Measurements from ENCODE around the gene GPR85.
A peak's percentile ranks its signal among the peaks of the same experiment; 100 is the strongest.
"Not testable (repeated sequence)": the region's sequence is repeated elsewhere in the genome, so short reads cannot be mapped to it uniquely, and the experiment has no call there.

Gene GPR85

GRCh38 chr7:113086431-113086888 is at the start of gene GPR85:
GPR85 (minus strand) TSS chr7:113086827; CDS start chr7:113084721, 2,106 bp downstream.
- peak; percentile 33 to 35 for DNase-seq

- no peak for DNase-seq
Observed at GRCh38 chr7:113134025-113134424, 47.4 kb upstream of the GPR85 start.

GRCh38 chr7:113131367-113131766 is 44.7 kb upstream of the GPR85 start:
- DNase-seq: no peak

DNA sequence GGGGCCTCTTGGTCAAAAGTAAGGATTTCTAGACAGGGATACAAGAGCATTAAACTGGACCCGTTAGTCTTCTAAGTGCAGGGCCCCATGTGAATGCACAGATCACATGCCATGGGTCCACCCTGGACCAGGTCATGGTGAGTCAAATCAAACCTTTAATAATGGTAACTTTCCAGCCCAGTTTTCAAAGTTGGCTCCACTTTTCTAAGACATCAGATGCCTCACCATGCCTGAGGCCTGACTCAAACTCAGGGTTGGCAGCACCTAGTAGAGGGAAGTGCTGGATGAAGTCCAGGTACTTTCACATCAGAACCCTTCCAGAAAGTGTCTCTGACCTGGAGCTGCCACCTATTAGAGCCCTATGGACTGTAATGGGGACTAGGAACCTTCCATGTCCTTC is 41.4 kb upstream of the GPR85 start:
- DNase-seq: no peak

GRCh38 chr7:113125728-113126127 is 39.1 kb upstream of the GPR85 start:
- DNase-seq: no peak

DNA sequence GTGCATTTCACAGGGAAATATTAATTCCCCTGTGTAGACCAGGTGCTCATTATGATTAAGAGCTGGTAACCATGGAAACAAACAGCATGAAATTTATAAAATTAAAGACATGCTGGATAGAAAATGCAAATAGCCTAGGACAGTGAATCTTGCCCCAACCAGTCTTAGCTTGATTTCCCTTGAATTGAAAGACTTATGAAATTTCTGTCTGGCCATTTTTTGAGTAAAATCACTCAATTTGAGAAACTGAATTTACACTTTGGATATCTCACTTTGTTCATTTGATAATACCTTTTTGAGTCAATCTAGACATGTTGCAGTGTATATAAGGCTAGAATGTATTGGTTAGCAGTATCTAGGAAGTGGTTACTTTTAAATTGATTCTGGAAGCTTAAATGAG is 36.1 kb upstream of the GPR85 start:
- no peak for DNase-seq

- DNase-seq: peak; percentile 55 to 61
Observed at GRCh38 chr7:113120647-113121046, 34.0 kb upstream of the GPR85 start.

GRCh38 chr7:113119429-113119828 is 32.8 kb upstream of the GPR85 start:
- no peak for DNase-seq

GRCh38 chr7:113118074-113118959 is 31.7 kb upstream of the GPR85 start, which contains the start of gene SMIM30:
SMIM30 (minus strand) TSS chr7:113118554; CDS start chr7:113117578, 976 bp downstream.
- peak; percentile 94 to 95 for DNase-seq

GRCh38 chr7:113117374-113117774 is 30.7 kb upstream of the GPR85 start:
- DNase-seq: not testable (repeated sequence)

DNA sequence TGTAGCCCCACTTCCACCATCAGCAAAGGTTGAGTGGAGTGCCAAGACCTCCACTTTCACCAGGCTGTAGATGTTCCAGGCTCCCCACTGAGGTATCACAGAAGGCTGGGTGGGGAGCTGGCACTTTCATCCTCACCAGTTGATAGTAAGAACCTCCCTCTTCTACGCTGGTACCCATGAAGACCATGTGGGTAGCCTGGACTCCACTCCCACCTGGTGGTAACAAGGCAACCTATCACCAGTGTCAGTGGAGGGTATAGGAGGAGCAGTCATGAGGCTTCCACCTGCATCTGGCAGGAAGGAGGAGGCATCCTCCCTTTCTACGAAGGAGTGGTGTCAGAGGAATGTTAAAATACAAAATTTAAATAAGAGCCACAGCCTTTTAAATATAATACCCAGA is 27.3 kb upstream of the GPR85 start:
- no peak for DNase-seq

DNA sequence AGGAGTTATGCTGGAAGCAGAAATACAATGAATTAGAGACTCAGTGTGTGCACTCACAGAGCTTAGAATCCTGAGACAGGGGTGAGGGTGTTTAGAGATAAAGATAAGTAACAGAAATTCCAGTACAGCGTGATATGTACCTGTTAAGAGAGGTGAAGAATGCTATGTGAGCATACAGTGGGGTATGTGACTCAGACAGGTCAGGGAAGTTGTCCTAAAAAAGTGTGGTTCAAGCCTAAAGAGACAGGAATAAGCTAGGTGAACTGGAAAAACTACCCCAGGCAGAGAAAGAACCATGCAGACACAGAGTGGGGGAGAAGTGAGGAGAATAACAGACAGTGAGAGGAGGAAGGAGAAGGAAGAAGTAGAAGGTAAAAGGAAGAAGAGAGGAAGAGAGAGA is 23.1 kb upstream of the GPR85 start:
- DNase-seq: no peak

DNA sequence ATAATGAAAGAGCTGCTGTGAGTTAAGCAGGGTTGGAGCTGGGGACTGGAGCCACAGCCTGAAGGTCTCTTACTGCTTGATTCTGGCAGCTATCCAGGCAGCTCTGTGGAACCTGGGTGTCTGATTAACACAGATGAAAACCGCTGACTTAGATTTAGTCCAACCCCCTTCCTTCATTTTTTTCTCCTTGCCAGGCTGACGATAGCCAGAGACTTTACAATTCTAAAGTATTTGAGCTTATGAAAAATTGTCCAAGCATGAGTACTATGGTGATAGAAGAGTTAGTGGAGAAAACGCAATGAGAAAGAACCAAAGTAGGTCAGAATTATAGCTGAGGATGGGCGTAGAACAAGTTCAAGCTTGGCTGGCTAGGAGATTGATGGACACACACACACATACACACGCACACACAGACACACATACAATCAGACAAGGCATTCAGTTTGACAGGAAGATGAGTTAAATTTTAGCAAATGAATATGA is 13.5 kb upstream of the GPR85 start:
- no peak for DNase-seq

GRCh38 chr7:113099284-113099919 is 12.8 kb upstream of the GPR85 start:
- no peak for DNase-seq

DNA sequence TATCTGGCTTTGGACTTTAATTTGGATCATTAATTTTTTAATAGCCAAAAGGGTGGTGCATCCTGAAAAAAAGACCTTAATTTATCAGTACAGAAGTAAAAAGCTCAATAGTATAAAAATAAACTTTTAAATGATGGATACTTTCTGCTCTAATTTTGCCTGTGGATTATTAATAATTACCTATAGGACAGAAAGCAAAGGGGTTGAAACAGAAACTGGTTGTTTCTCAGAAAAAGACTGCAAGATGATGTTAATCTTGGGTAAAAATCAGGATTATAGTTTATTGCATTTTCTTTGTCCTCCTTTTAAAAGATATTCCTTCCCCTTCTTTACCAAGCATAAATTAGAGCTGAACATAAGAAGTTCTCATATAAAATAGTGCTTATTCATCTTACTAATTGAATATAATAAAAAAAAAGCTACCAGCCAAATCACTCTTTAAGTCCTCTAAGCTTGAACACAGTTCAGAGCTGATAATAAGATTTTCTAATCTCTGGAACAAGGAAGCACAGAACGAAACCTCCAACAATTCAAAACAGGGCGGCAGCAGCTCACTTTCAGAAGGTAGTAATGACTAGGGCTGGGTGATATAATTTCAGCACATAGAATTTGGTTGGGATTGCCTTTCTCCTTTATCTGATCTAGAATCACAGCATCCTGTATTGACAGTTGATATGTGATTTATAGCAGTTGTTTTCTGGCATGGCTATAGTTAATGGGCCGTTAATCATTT is 8.1 kb upstream of the GPR85 start:
- DNase-seq: no peak

DNA sequence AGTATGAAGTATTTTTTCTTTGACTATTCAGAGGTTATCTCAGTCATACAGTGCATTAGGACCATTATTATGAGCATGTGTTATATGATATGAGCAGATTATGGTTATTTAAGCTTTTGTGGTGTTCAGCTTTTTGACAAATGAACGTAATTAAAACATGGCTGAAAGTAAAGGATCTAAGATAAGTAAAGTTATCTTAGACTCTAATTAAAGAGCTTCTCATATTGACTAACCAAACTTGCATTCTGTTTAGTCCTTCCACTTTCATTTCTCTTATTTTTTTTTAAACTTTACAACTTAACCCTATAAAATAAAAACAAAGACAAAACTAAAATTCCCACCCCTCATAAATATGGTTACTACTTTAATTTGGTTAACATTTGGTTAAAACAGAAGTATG is 6.9 kb upstream of the GPR85 start:
- no peak for DNase-seq

DNA sequence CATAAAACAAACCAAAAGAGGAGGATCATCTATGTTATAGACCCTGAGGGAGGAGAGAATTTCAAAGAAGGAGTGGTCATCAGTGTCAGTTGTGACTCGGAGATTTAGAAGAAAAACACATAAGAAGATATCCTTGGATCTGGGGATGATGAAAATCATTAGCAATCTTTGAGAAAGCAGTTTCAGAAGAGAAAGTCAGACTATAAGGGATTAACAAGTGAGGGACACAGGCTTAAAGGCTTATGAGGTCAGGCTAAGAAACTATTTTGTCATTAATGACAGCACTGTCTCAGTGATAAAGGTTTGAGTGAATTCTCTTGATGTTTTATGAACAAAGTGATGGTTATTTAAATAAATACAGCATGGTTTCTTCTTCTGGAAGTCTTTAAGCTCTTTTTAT is 6.1 kb upstream of the GPR85 start:
- no peak for DNase-seq

- peak; percentile 19 to 33 for DNase-seq
Observed at GRCh38 chr7:113087071-113087998, 708 bp upstream of the GPR85 start.

GRCh38 chr7:113085781-113086390 is 741 bp downstream of the GPR85 start:
- no peak for DNase-seq

DNA sequence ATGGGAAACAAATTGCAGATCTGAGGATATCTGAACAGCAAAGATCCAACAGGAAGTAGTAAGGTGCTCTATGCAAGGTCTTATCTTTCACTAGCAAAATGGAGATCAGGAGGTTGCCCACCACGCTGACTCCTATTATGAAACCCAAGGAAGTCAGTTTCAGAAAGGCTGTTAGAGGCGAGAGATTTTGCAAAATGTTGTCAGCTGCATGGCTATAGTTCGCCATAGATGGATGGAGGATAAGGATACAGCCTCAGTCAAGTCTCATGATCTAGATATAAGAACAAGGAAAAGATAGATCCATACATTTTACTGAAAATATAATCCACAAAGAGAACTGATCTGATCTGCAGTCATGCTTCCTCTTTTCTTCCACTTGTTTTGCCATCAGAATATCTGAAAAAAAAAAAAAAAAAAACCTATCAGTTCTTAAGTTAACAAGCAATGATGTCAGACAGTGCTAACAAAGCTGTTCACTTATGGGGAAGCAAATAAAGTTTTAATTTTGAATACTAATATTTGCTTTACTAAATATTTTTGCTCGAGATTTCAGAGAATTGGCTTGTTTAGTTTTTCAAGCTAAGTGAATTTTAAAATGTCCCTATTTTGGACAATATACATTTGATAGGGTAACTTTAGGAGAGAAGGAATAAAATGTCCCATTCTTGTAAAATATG is 2.0 kb downstream of the GPR85 start:
- peak in 1 of 2 experiments; percentile 30 for DNase-seq
